Measurements from ENCODE around the gene FAM107A.

The FAM107A gene

DNA sequence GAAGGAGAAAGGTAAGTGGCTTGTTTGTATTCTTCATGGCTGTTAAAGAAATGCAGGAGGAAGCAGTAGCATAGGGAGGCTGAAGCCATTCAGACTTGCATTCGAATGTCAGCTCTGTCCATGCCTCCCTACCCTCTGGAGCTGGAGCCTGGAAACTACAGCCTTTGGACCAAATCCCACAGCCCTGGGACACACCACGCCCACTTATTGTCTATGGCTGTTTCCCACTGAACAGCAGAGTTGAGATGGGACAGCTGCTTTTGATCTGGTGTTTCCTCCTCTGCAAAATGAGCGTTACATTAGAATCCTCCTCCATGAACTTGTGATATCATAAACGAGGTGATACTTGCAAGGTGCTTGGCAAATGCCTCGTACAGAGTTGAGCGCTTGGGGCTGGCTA, 3.6 kb downstream of the FAM107A start:
- no peak for DNase-seq (ENCODE audit: low read depth in 1 of 2, low spot score in 1 of 2)
- H3K27me3 ChIP-seq (ENCODE audit: insufficient read depth, poor library complexity, severe bottlenecking): peaks cover 5% of the 10 kb centered on the region
- no peak overlapping the region for H3K27ac ChIP-seq (replicated peaks)
- no peak overlapping the region for H3K4me3 ChIP-seq (replicated peaks; ENCODE audit: insufficient read depth, low read length)
- TF ChIP-seq SPI1 (IDR thresholded peaks at IDR 0.05; ENCODE audit: borderline replicate concordance, low read depth) (no peak), GABPA (IDR thresholded peaks at IDR 0.05; ENCODE audit: low read depth) (no peak)
- TF ChIP-seq, protein P1, sequence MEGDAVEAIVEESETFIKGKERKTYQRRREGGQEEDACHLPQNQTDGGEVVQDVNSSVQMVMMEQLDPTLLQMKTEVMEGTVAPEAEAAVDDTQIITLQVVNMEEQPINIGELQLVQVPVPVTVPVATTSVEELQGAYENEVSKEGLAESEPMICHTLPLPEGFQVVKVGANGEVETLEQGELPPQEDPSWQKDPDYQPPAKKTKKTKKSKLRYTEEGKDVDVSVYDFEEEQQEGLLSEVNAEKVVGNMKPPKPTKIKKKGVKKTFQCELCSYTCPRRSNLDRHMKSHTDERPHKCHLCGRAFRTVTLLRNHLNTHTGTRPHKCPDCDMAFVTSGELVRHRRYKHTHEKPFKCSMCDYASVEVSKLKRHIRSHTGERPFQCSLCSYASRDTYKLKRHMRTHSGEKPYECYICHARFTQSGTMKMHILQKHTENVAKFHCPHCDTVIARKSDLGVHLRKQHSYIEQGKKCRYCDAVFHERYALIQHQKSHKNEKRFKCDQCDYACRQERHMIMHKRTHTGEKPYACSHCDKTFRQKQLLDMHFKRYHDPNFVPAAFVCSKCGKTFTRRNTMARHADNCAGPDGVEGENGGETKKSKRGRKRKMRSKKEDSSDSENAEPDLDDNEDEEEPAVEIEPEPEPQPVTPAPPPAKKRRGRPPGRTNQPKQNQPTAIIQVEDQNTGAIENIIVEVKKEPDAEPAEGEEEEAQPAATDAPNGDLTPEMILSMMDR (IDR thresholded peaks at IDR 0.05; ENCODE audit: insufficient read depth, low read length): no peak
- TF ChIP-seq, protein P2, sequence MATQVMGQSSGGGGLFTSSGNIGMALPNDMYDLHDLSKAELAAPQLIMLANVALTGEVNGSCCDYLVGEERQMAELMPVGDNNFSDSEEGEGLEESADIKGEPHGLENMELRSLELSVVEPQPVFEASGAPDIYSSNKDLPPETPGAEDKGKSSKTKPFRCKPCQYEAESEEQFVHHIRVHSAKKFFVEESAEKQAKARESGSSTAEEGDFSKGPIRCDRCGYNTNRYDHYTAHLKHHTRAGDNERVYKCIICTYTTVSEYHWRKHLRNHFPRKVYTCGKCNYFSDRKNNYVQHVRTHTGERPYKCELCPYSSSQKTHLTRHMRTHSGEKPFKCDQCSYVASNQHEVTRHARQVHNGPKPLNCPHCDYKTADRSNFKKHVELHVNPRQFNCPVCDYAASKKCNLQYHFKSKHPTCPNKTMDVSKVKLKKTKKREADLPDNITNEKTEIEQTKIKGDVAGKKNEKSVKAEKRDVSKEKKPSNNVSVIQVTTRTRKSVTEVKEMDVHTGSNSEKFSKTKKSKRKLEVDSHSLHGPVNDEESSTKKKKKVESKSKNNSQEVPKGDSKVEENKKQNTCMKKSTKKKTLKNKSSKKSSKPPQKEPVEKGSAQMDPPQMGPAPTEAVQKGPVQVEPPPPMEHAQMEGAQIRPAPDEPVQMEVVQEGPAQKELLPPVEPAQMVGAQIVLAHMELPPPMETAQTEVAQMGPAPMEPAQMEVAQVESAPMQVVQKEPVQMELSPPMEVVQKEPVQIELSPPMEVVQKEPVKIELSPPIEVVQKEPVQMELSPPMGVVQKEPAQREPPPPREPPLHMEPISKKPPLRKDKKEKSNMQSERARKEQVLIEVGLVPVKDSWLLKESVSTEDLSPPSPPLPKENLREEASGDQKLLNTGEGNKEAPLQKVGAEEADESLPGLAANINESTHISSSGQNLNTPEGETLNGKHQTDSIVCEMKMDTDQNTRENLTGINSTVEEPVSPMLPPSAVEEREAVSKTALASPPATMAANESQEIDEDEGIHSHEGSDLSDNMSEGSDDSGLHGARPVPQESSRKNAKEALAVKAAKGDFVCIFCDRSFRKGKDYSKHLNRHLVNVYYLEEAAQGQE (IDR thresholded peaks at IDR 0.05; ENCODE audit: insufficient replicate concordance, low read depth): no peak

DNA sequence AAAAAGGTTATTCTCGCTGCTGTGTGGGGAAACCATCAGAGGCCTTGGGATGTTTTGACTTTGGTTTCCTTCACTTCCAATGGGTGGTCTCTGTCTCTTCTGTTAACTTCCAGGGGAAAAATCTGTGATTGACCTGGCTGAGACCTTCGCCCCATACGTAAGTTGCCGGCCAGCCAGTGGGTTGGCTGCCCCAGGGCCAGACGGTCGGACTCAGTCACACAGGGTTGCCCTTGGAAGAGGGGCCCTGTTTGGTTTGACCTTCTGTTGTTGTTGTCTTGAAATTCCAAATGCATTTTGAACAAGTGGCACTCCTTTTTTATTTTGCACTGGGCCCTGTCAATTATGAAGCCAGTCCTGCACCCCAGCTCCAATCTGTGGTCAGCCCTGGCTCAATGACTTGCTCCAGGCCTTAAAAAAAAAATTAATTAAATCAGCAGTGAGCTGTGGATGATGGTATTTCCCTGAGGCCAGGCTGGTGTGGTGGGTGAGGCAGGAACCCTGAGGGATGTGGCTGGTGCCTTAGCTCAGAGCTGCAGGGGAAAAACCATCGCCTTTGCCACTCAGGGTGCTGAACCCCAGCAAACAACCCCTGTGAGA, 4.5 kb downstream of the FAM107A start:
- H3K27me3 ChIP-seq (ENCODE audit: insufficient read depth, poor library complexity, severe bottlenecking): peaks cover 5% of the 10 kb centered on the region
- H3K27ac ChIP-seq (replicated peaks): no peak overlapping the region
- TF ChIP-seq, protein P2 (IDR thresholded peaks at IDR 0.05; ENCODE audit: insufficient replicate concordance, low read depth): no peak
- TF ChIP-seq GABPA (IDR thresholded peaks at IDR 0.05; ENCODE audit: low read depth): no peak
- TF ChIP-seq, protein P1 (IDR thresholded peaks at IDR 0.05; ENCODE audit: insufficient read depth, low read length): no peak
- no peak for TF ChIP-seq SPI1 (IDR thresholded peaks at IDR 0.05; ENCODE audit: borderline replicate concordance, low read depth)
- no peak for TF ChIP-seq POLR2AphosphoS5 (IDR thresholded peaks at IDR 0.05; ENCODE audit: low read depth)
- no peak overlapping the region for H3K4me3 ChIP-seq (replicated peaks; ENCODE audit: insufficient read depth, low read length)
- no peak for DNase-seq (ENCODE audit: low read depth in 1 of 2, low spot score in 1 of 2)

DNA sequence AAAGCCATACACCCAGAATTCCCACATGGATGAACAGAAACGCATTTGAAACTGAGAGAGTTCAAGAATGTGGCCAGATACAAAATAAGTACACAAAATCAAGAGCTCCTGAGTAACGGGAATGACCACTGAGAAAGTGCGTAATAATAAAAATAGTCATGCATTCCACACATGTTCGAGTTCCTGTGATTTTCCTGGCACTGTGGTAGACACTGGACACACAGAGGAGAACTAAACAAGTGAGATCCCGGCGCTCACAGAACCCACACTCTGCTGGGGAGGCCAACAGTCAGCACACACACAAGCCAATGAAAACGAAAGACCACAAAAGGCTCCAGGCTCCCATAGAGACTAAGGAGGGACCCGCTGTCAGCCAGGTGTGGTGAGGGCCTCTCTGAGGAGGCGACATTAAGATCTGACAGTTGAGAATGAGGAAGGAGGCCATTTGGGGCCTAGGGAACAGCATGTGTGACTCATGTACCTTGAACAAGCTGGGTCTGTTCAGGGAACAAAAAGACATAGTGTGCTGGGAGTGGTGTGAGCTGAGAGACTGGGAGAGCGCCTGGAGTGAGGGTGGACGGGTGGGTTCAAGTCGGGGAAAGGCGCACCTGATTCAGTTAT, 5.1 kb downstream of the FAM107A start:
- Histone ChIP-seq H3K4me3 (replicated peaks; ENCODE audit: insufficient read depth, low read length) (no peak overlapping the region), H3K27me3 (ENCODE audit: insufficient read depth, poor library complexity, severe bottlenecking) (peaks cover 2% of the 10 kb centered on the region), H3K27ac (replicated peaks) (no peak overlapping the region)
- TF ChIP-seq, protein P1 (IDR thresholded peaks at IDR 0.05; ENCODE audit: insufficient read depth, low read length): no peak
- TF ChIP-seq POLR2AphosphoS5 (IDR thresholded peaks at IDR 0.05; ENCODE audit: low read depth) (no peak), GABPA (IDR thresholded peaks at IDR 0.05; ENCODE audit: low read depth) (no peak), SPI1 (IDR thresholded peaks at IDR 0.05; ENCODE audit: borderline replicate concordance, low read depth) (no peak)
- TF ChIP-seq, protein P2 (IDR thresholded peaks at IDR 0.05; ENCODE audit: insufficient replicate concordance, low read depth): no peak
- peak; percentile 17 to 20 for DNase-seq (ENCODE audit: low read depth in 1 of 2, low spot score in 1 of 2)
